ENCODE measurements around the gene UBE2L3. TPM values are rescaled to one million over a fixed set of nuclear protein-coding genes. Genes with fewer than 3 reads are reported as not detected.
"Not testable (repeated sequence)": the region's sequence is repeated elsewhere in the genome, so short reads cannot be mapped to it uniquely, and the experiment has no call there.

Gene UBE2L3
- polyA plus RNA-seq (ENCODE audit: insufficient read depth in 1 of 5, insufficient read length in 5 of 5, low replicate concordance in 1 of 5) = 10 to 100 TPM; 41.3 to 52.8 (median 47.5) TPM
- long read RNA-seq, donor 1, transcript UBE2L3-201 (4 exons, 3,028 nt) = major isoform, 58 of 74 reads
- long read RNA-seq, donor 1, partial matches to known transcripts = 16 of 74 reads
- long read RNA-seq, donor 1, other reads (novel, unspliced or antisense) = 0 of 74 reads
- long read RNA-seq, donor 2, transcript UBE2L3-201 (4 exons, 3,028 nt) = major isoform, 33 of 34 reads
- long read RNA-seq, donor 2, partial matches to known transcripts = 0 of 34 reads
- long read RNA-seq, donor 2, other reads (novel, unspliced or antisense) = 0 of 34 reads
- long read RNA-seq, donor 3, transcript UBE2L3-201 (4 exons, 3,028 nt) = major isoform, 45 of 45 reads
- long read RNA-seq, donor 3, partial matches to known transcripts = 0 of 45 reads
- long read RNA-seq, donor 3, other reads (novel, unspliced or antisense) = 0 of 45 reads
- long read RNA-seq, donor 4, transcript UBE2L3-201 (4 exons, 3,028 nt) = major isoform, 26 of 26 reads
- long read RNA-seq, donor 4, partial matches to known transcripts = 0 of 26 reads
- long read RNA-seq, donor 4, other reads (novel, unspliced or antisense) = 0 of 26 reads
- long read RNA-seq, donor 5, transcript UBE2L3-201 (4 exons, 3,028 nt) = major isoform, 72 of 112 reads
- long read RNA-seq, donor 5, partial matches to known transcripts = 38 of 112 reads
- long read RNA-seq, donor 5, other reads (novel, unspliced or antisense) = 0 of 112 reads
- long read RNA-seq, donor 6, transcript UBE2L3-201 (4 exons, 3,028 nt) = major isoform, 61 of 76 reads
- long read RNA-seq, donor 6, partial matches to known transcripts = 15 of 76 reads
- long read RNA-seq, donor 6, other reads (novel, unspliced or antisense) = 0 of 76 reads
- long read RNA-seq, donor 7, transcript UBE2L3-201 (4 exons, 3,028 nt) = major isoform, 54 of 54 reads
- long read RNA-seq, donor 7, partial matches to known transcripts = 0 of 54 reads
- long read RNA-seq, donor 7, other reads (novel, unspliced or antisense) = 0 of 54 reads
- long read RNA-seq, donor 8, transcript UBE2L3-201 (4 exons, 3,028 nt) = major isoform, 15 of 15 reads
- long read RNA-seq, donor 8, partial matches to known transcripts = 0 of 15 reads
- long read RNA-seq, donor 8, other reads (novel, unspliced or antisense) = 0 of 15 reads

DNA sequence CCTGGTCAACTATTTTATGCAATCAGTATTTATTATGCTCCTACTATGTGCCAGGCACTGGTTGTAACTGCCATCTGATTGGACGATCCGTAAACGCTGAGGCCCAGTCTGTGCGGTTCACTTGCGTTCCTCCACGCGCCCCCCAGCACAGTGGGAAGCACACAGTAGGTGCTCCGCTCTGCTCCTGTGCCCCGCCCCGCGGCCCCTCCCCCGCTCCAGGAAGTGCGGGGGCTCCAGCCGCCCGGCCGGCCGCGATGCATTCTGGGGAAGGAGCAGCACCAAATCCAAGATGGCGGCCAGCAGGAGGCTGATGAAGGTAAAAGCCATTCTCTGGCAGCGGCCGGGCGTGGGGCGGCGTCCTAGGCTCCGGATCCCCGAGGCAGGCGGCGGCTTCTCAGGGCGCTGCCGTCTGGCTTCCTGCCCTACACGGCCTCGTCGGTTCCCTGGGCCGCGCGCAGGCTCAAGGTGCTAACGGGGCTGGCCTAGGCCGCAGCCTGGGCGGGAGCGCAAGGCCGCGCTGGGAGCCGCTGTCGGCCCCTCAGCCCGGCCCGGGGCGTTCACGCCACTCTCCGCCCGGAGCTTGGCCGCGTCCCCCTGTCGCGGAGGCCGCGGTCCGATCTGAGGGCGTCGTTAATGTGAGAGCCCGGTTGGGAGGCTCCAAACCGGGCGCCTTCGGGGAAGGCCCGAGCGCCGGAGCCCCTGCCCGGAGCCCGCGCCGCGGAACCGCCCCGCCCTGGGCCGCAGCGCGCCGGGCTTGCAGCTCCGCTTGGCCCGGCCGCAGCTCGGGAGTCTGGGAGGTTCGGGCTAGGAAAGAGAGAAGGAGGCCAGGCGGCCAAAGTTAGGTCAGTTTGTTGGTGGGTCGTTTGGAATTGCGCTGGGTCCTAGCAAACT lies at the start of gene UBE2L3:
Gene UBE2L3, plus strand, starts transcription at position 259 of the 891 bp plus-strand sequence. Its CDS starts 31 bp downstream, at position 290.
- DNase-seq = peak; percentile 75 to 79

DNA sequence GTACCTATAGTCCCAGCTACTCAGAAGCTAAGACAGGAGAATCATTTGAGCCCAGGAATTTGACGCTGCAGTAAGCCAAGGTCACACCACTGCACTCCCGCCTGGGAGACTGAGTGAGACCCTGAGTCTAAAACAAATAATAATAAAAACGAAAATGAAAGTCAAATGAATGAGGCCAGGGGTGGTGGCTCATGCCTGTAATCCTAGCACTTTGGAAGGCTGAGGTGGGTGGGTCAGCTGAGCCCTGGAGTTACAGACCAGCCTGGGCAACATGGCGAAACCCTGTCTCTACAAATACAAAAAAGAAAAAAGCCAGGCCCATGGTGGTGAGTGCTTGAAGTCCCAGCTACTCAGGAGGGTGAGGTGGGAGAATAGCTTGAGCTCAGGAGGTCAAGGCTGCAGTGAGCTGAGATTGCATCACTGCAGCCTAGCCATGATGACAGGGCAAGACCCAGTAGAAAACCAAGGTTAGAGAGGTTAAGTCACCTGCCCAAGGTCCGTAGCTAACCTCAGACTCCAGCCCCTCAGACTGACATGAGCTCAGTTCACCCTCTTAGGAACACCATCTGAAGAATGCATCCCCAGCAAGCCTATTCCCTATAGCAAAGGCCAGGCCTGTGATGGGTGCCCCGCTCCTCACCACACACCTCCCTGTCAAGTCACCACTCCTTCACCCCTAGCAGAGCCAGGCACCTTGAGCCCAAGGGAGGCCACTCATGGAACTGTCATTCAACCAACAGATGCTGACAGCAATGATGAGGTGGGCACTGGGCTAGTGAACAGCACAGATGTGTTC lies 40.6 kb upstream of the UBE2L3 start:
- not testable (repeated sequence) for DNase-seq

DNA sequence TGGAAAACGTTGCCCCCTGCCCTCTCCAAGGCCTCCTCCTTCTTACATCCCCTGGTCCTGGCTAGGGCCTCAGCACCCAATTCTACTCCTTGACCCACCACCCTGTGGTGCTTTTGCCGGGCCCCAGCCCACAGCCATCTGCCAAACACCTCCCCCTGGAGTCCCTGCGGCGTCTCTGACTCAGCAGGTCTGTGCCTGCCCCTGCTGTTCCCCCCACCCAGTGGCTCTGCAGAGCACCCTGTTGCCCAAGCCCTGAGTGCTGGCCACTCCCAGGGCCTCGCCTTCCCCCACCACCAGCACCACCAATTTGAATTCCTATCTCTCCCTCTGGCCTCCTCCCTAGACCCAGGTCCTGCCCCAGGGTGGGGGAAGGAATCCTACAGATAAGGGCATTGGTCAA lies 36.0 kb upstream of the UBE2L3 start:
- not testable (repeated sequence) for DNase-seq

DNA sequence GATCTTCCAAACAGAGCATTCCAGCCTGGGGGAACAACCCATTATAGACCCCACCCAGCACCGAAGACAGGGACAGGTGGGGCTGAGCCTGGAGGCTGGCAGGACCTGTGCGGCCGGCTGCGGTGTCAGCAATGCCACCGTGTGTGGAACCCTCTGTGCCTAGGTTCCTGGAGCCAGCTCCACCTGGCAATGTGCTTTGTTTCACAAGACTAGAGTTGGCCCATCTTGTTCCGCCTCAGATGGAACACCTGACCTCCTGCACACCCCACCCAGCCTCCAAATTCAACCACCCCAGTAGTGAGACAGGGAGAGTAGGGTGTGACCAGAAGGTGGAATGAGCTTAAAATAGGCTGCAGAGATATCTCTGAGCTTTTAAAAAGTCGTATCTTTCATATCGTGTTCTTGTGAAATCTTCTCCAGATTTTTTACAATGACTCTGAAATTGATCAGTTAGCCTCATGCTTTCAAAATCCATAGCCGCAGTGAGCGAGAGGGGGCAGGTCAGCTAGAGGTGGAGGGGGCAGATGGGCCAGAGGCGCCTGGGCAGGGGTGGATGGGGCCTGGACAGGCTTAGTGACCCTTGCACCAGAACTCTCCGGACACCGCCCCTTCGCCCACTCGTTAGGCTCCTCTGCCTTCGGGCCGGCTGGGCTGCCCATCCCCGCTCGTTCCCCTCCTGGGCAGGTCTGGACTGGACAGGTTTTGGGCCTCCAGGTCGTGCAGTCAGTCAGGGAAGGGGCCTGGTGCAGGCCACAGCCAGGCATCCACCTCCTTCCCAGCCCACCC lies 34.5 kb upstream of the UBE2L3 start:
- DNase-seq = not testable (repeated sequence)

DNA sequence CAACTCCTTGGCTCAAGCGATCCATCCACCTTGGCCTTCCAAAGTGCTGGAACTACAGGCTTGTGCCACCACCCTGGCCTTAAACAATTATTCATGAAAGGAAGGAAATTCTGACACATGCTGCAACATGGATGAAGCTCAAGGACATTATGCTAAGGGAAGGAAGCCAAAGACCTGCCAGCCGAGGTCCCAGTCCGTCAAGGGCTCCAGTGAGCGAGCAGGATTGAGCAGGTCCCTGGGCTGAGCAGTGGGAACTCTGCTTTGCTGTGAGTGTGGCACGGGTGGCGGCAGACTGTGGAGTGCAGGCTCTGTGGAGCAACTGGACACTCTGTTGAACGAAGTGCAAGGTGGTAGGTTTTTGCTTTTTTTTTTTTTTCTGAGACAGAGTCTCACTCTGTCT lies 27.7 kb upstream of the UBE2L3 start:
- not testable (repeated sequence) for DNase-seq

DNA sequence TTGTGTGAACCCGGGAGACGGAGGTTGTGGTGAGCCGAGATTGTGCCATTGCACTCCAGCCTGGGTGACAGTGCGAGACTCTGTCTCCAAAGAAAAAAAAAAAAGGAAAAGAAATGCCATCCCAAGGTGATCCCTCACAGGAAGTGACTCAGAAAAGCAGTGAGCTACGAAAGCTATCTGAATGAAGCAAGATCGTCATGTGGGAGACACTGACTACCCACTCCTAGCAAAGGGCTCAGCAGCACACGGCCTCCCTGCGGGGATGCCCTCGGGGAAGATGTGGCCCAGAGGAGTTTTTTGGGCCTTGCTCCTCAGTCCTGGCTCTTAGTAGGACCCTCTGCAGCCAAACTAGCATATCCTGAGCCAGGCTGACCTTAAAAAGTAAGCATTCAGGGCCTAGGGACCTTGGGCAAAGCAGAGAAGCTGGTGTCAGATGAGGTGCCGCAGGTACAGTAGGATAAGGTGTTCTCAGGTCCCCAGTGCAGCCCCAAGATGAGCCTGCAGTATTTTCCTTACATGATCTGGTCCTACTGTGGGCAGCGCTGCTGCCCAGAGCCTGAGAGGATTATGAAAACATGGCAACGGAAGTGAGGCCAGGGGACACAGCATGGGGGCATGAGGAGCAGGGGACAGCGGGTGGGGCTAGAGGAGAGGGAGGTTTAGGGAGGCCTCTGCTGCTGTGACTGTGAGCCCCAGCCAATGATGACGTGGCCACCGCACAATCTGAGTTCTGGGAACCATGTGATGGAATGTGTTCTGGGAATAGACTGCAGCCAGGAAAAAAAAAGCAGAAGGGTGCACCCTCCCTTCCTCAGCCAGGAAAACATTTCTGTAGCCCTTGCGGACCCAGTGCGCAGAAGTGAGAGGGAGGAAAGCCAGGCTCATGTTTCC lies 22.8 kb upstream of the UBE2L3 start:
- DNase-seq = not testable (repeated sequence)

DNA sequence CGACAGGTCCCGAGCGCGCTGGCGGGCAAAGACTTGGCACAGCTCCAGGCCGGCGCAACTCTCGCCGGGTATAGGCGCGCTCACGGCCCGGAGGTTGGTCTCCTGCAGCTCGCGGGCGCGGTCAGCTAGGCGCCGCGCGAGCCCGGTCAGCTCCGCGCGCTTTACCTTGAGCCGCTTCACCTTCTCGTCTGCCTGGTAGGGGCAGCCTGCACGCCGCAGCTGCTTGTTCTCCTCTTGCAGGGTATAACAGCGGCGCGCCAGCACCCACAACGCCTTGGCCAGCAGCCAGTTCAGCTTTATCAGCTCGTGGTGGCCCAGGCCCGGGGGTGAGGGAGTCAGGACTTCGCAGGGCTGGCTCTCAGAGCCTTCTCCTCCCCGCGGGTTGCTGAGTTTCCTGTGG lies 18.0 kb upstream of the UBE2L3 start:
- not testable (repeated sequence) for DNase-seq

DNA sequence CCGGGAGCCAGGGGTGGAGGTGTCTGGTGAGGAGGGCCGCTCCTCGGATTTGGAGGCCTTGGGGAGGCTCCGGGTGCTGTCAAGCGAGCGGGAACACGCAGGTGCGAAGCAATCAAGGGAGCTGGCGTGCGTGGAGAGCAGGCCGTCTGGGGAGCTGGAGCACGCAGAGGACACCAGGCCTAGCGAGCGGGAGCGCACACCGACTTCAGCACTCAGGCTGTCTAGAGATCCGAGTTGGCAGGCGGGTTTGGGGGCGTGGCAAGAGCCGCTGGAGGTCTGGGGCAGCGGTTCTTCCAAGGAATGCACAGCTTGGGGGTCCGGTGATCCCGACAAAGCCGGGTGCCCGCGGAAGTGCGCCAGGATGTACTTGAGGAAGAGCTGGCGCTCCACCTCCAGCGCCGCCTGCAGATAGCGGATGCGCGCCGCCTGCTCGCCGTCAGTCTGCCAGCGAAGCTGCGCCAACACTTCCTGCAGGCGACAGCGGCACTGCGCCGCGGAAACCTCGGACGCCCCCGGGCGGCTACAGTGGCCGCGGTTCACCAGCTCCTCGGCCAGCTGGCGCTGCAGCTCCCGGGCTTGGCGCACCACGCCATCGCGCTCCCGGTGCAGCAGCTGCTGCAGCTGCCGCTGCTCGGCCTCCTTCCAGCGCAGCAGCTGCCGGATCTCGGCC lies 17.4 kb upstream of the UBE2L3 start:
- not testable (repeated sequence) for DNase-seq

DNA sequence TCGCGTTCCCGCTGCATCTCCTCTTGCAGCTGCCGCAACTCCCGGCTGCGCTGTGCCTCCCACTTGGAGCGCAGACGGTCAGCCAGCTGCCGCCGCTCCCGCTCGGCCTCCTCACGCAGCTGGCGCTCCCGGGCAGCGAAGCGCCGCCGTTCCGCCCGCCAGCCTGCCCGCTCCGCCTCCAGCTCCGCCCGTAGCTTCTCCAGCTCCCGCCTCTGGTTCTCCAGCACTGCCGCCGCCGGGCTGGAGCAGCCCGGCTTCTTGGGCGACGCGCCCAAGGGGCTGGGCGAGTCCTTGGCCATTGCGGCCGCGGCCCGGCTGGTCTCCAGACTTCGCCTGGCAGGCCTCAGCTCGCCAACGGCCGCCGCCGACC lies 16.9 kb upstream of the UBE2L3 start:
- not testable (repeated sequence) for DNase-seq

DNA sequence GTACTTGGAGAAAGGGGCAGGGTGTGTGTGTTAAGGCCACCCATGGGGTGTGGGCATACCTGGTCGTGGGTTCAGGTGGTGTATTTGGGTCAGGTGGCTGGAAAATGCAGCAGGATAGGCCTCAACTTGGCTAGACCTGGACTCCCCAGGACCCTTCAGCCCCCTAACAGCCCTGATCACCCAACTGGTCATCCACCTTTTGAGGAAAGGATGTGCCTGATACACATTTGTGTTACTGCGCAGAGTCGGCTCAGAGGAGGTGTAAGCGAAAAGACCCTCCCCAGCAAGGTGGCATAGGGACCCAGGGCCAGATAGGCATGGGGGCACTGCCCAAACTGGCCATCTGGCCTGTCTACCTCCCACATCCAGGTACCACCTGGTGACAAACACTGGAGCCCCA lies 16.2 kb upstream of the UBE2L3 start, which contains the start of gene RIMBP3C:
Gene RIMBP3C, minus strand, starts transcription at position 101 of the 400 bp plus-strand sequence. CDS start 485 bp downstream, outside the sequence.
- DNase-seq = not testable (repeated sequence)

DNA sequence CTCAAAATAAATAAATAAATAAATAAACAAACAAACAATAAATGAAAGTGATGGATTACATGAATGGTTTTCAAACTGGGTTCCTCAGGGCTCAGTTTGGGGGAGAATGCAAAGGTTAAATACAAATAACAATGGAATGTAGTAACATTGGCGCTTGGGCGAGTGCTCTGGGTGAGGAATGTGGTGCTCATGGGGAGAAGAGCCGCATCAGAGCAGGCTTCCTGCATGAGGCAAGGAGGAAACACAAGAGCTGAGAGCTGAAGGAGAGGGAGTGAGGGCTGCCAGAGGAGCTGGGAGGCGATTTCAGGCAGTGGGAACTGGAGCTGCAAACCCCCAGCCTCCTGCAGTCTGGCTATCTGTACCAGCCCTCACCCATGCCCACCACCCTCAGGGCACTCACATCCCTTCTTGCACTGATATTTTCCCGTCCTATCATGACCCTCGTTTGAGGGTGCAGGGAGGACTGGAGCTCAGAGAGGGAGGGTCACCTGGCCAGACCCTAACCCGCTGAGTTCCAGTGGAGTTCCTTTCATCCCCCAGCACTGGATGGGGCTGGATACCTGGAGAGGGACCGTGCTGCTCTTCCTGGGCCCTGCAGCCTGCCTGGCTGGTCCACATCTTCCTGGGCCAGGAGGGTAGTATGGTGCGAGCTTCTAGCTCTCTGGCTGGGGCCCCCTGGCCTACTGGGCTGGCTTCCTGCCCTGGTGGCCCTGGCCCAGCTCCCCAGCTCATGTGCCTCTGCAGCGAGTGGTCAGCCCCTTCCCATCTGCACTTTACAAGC lies 8.0 kb upstream of the UBE2L3 start:
- not testable (repeated sequence) for DNase-seq

DNA sequence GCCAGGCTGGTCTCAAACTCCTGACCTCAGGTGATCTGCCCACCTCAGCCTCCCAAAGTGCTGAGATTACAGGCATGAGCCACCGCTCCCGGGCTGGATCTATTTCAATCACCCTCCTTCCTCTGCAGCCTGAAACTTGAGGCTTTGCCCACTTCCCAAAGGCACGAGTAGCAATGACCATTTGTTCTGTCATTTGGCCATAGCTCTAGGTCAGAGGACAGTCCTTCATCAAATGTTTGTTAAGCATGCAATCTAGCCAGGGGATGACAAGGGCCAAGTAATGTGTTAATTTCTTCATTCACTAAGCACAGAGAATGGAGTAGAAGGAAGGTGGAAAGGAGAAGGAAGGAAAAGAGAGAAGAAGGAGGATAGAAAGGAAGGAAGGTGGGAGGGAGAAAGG lies 6.9 kb upstream of the UBE2L3 start:
- DNase-seq = not testable (repeated sequence)

DNA sequence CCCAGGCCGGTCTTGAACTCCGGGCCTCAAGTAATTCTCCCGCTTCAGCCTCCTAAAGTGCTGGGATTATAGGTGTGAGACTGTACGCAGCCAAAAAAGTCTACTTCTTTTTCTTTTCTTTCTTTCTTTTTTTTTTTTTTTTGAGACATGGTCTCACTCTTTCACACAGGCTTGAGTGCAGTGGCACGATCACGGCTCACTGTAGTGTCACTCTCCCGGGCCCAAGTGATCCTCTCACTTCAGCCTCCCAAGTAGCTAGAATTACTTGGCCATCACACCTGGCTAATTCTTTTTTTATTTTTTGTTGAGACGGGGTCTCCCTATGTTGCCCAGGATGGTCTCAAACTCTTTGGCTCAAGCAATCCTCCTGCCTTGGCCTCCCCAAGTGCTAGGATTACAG lies 3.6 kb upstream of the UBE2L3 start:
- DNase-seq = no peak

DNA sequence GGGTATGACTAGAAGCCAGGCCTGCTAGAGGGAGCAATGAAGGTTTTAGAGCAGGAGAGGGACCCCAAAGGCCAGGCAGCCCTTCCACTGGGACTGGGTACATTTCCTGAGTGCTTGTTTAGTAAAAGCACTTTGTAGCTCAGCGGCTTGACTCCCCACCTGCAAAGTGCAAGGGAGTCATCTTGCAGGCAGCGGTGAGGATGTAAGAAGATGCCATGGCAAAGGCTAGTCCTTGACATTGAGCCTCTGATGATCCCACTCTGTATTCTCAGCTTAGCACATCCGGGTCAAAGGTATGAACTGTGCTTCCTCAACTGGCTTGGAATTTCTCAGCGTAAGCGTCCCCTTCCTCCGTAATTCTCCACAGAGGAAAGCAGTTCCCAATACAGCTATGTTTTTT lies 3.1 kb upstream of the UBE2L3 start:
- DNase-seq = no peak

DNA sequence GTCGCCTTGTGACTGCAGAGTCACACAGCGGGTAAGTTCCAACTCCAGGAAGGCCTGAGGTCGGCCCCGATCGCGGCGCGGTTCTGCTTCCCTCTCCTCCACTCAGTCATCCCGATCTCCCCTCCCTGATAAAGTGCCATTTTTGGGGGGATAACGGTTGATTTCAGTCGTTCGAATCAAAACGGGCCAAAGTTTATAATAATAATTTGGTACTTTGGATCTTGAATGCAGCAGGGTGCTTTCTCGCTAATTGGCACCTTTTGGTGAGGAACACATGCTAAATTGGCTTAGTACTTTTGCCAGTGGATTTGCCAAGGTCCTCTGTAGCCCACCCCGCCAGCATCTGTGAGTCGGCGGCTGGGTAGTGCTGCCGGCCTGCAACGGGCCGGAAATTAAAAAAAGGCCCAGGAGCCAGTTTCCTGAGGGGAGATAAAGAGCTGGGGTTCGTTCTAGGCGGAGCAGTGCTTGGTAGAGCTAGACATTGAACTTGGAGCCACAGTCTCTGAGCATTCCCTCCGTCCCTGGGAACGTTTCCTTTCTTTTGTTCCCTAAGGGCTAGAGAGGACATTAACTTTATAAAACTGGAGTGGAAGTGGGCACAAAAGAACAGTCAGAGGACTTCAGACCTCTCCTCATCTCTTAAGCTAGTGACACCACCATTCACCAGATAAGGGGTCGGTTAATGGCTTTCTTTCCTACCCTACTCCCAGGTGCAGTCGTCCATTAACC lies 997 bp downstream of the UBE2L3 start:
- DNase-seq = no peak

DNA sequence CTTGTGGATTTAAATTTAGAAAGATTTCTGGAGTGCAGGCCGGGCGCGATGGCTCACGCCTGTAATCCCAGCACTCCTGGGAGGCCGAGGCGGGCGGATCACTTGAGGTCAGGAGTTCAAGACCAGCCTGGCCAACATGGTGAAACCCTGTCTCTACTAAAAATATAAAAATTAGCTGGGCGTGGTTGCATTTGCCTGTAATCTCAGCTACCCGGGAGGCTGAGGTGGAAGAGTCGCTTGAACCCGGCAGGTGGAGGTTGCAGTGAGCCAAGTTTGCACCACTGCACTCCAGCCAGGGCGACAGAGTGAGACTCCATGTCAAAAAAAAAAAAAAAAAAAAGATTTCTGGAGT lies 1.5 kb downstream of the UBE2L3 start:
- not testable (repeated sequence) for DNase-seq
